ENCODE results near the gene C1QTNF1.

DNA sequence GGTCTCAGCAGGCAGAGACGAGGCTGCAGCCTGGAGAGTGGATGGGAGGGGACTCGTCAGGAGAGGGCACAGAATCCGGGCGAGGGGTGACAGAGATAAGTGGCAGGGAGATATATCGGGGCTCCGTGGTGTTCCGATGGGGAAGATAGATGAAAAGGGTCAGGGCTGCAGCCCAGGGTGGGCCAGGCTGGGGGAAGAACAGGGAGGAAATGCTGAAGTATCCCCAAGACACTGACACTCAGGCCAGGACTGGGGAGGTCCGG is 46.4 kb upstream of the C1QTNF1 start:
- TF ChIP-seq POLR2A (IDR thresholded peaks at IDR 0.05; ENCODE audit: low read depth, low read length) (no peak), MYC (IDR thresholded peaks at IDR 0.05; ENCODE audit: low read depth, low read length) (no peak), JUN (IDR thresholded peaks at IDR 0.05; ENCODE audit: borderline replicate concordance, insufficient read depth, insufficient read length, low read depth) (no peak), EZH2 (IDR thresholded peaks at IDR 0.05; ENCODE audit: borderline replicate concordance, low read depth, low read length, severe bottlenecking) (no peak), POLR2AphosphoS5 (IDR thresholded peaks at IDR 0.05; ENCODE audit: insufficient read depth, low read depth, low read length) (no peak)
- TF ChIP-seq, protein P1, sequence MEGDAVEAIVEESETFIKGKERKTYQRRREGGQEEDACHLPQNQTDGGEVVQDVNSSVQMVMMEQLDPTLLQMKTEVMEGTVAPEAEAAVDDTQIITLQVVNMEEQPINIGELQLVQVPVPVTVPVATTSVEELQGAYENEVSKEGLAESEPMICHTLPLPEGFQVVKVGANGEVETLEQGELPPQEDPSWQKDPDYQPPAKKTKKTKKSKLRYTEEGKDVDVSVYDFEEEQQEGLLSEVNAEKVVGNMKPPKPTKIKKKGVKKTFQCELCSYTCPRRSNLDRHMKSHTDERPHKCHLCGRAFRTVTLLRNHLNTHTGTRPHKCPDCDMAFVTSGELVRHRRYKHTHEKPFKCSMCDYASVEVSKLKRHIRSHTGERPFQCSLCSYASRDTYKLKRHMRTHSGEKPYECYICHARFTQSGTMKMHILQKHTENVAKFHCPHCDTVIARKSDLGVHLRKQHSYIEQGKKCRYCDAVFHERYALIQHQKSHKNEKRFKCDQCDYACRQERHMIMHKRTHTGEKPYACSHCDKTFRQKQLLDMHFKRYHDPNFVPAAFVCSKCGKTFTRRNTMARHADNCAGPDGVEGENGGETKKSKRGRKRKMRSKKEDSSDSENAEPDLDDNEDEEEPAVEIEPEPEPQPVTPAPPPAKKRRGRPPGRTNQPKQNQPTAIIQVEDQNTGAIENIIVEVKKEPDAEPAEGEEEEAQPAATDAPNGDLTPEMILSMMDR (IDR thresholded peaks at IDR 0.05; ENCODE audit: extremely low read depth in 1 of 2, insufficient read depth in 1 of 2, low read depth in 1 of 2, low read length in 2 of 2): no peak
- TF ChIP-seq, protein P2, sequence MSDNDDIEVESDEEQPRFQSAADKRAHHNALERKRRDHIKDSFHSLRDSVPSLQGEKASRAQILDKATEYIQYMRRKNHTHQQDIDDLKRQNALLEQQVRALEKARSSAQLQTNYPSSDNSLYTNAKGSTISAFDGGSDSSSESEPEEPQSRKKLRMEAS (IDR thresholded peaks at IDR 0.05; ENCODE audit: insufficient read depth, insufficient read length): no peak
